HG03060 (cell line): ENCODE results near the gene HSF2.

Experiments
- ATAC-seq: cut with Tn5 transposase; IDR thresholded peaks from one replicate; pipeline ENCODE4 v1.9.1; 2021; ENCODE audit warnings: low read depth, moderate number of reproducible peaks; ENCODE audit not compliant: unreplicated experiment

The HSF2 gene

DNA sequence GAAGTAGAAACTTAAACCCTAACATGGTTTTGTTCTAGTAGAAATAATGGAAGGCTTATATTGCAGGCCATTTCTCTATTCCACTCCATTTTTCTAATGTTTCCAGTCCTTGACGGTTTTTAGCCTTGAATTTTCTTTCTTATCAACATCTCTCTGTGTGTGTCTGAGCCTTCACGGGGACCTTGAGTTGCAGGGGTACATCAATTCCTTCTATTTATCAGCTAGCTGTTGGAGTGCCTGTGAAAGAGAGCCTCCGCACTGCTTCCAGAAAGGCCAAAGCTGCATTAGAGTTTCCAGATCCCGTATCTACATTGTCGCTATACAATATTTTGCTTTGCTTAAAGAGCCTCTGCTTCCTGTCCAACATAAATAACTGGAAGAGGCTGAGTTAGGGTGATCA, 5.4 kb upstream of the HSF2 start:
- no peak for ATAC-seq

DNA sequence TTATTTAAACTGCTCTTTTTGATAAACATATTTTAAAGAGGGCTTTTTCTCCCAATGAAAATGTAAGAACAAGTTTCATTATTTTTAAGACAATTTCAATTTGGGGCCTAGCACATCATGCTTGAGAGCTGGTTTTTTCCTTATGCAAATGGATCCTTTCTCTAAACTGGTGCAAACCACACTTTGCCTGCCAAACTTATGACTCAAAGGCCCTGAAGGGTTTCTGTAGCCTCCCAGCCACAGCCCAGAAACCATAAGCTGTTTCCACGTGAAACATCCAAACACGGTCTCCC, 451 bp upstream of the HSF2 start:
- ATAC-seq = no peak

DNA sequence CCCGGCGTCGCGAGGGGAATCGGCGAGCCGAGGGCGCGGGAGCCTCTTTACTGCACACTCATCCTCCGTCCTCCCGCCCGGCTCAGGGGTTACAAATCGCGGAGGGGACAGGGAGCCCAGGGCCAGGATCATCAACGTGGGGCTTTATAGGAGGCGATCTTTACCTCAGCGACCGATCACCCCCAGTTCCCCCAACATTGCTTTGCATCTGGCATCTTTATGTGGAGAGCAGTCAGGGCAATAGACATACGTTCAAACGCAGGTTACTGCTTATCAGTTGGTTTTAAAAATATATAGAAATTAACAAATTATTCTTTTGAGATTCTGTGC, 634 bp downstream of the HSF2 start:
- peak; percentile 2 for ATAC-seq

DNA sequence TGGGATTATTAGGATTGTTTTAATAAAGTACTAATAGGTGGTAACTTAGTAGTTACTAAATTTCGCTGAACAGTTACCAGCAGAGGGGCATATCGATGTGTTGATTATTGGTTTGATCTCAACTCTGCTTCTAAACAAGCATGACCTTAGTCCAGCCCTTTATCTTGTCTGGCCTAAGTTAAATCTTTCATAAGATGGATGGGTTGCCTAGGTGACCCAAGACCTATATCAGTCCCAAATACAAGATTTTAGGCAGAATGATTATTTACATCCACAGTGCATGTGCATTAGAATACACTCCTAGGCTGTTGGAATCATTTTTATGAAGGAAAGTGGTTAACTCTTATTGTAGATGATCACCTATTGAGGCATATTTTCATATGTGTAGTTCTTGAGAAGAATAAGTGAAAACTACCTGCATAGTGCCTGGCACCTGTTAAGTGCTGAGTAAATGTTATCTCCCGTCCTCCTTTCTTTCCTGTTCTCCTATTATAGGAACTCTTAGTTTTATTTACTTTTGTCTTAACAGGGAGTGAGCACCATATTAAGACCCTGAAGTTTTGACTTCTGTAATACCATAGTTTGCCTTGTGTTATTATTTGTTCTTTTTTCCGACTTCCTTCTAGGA, 1.1 kb downstream of the HSF2 start:
- ATAC-seq = no peak

DNA sequence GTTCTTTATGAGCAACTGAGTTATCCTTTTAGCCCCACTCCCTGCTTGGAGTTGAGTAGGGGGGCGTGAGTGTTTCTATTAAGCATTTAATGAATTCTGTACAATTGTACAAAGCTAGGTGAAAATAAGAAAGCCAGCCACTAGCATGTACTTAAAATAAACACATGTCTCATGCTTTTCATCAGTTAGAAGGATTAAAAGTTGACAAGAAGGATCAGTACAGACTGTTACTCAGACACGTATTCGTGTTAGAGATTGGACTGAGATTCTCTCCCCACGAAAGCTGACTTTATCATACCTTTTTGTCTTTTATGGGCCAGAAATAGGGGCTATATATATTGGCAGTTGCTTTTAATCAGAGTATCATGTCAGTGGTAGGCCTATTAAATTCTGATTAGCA, 1.7 kb downstream of the HSF2 start:
- ATAC-seq = no peak

DNA sequence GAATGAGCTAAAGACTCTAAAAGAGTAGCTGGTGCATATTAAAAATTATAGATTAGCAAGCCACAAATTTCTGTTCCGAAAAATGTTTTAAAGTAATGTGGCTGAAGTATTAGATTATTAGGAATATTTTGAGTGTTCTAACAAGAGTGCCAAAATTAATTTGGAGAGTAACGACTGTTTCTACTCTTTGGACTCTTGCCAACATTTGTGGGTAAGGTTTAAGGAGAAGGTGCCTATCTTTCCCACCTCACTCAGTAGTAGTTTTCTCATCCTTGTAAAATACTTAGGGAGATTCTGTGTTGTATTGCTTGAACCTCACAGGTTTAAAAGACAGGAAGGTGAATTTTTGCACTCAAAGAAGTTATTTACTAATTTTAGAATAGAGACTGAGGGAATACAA, 5.0 kb downstream of the HSF2 start:
- no peak for ATAC-seq

DNA sequence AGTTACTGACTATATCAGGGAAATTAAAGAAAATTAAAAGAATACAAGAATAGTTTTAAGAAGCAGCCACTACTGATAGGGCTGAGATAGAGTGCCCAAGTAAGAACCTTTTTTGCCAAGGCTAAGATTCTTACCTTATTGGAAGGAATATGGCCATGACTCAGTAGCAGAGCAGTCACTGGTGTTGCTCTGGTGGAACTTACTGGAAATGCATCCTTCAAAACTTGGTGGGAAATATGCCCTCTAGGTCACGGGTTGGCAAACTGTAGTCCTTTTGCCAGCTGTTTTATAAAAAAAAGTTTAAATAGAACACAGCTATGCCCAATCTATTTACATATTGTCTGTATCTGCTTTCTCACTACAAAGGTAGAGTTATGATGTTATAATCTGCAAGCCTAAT, 6.0 kb downstream of the HSF2 start:
- no peak for ATAC-seq

DNA sequence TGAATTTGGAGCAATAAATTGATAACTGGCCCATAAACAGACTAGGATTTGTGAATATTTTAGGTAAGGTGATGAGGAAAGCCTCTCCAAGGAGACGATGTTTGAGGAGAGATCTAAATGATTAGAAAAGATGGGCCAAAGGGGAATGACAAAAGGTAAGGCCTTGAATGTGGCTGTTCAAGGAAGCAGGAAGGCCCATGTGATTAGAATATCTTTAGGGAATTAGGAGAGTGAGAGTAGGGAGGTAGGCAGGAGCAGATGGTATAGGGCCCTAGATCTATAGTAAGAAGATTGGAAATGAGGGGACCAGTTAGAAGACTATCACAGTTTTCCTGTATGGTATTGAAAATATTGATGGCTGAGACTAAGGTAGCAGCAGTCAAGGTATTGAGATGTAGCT, 6.7 kb downstream of the HSF2 start:
- ATAC-seq = no peak

DNA sequence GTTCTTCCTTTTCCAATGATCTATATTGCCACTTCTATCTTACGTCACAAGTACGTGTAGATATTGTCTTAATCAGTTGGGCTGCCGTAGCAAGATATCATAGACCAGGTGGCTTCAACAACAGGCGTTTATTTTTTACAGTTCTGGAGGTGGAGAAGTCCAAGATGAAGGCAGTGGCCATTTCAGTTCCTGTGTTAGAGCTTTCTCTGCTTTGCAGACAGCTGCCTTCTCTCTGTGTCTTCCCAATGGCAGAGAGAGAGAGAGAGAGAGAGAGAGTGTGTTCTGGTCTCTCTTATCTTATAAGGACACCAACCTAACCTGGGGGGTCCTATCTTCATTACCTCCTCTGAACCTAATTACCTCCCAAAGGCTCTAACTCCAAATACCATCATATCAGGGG, 8.3 kb downstream of the HSF2 start:
- no peak for ATAC-seq

DNA sequence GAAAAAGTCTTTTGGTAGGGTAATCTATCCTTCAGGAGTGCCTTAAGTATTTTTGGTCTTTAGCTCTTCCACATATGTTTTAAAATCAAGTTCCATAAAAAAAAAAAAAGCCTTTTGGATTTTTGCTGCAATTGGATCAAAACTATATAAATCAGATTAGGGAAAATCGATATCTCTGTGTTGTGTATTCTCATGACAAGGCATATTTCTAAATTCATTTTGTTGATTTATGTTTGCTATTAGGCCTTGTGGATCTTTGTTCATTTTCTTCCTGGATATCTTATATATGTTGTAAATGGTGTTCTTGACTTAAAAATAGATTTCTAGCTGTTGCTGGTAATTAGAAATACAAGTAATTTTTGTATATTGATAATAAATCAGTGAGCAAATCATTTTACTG, 8.8 kb downstream of the HSF2 start:
- ATAC-seq = no peak

DNA sequence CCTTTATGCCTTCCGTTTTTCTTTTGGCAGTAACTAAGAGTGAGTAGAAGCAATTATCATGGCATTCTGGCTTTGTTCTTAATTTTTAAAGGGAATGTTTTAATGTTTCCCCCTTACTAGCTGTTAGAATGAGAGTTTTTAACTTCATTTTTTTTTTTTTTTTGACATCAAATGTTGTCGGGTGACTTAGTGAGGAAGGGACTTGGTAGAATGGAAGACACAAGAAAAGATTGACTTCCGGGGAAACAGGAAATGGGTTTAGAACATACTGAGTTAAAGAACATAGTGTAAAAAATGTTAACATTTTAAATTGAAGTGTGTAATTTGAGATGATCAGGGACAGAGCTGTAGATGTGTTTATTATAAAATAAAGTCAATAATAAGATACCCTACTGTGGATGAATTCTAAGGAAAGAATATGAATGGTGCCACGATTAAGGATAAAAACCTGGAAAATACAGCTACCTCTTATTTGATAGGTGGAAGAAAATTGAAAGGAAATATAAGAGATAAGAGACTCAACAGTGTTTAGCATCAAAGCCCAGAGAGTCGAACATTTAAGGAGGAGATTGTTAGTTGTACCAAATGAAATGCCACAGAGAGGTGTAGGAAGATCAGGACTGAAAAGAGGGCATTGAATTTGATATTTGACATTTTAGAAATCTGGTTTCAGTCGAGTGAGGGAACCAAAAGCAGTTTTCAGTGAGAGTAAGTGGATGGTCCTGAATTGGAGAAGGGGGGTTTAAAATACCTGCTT, 9.4 kb downstream of the HSF2 start:
- no peak for ATAC-seq

DNA sequence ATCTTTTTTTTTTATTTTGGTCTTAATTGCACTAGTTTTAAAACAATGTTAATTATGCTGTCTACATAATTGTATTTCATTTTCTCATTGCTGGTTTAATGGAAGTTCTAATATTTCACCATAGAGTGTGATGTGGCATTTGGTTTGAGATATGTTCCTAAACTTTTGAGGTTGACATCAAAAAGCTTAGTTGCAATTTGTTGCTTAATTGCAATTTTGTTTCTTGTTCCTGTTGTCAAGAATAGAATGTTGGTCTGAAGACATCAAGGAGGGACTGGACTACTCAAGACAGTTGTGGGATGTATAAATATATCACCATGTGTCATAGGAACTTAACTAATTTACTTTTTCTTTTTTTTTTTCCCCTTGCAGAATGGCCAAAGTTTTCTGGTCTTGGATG, 12.5 kb downstream of the HSF2 start:
- ATAC-seq = no peak

DNA sequence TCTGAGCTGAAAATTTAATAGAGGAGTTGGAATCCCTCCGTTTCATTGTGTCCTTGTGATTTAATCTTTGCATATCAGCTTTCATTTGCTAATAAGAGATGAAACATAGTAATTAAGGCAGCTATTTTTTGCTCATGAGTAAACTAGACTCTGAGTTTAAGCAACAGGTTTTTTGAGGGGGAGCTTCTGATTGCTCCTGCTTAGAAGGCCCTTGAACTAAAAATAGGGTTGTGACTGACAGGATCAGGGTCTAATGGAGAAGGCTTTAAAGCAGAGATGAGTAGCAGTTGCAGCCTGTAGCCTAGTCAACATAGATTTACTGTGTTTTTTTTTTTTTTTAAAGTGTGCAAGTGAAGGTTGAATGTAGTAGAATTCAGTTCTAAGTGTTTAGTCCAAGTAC, 17.4 kb downstream of the HSF2 start:
- ATAC-seq = no peak

DNA sequence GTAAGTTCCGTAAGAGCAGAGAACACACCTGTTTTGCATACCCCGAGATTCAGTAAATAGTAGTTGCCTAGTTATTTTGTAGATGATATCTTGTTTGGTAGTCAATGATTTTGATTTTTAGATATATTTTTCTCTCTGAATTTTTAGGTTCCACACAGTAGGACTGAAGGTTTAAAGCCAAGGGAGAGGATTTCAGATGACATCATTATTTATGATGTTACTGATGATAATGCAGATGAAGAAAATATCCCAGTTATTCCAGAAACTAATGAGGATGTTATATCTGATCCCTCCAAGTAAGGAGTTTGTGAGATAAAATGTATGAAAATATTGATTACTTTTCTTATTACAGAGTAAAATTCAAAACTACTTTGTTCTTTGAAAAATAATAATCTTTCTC, 22.6 kb downstream of the HSF2 start:
- ATAC-seq = no peak

DNA sequence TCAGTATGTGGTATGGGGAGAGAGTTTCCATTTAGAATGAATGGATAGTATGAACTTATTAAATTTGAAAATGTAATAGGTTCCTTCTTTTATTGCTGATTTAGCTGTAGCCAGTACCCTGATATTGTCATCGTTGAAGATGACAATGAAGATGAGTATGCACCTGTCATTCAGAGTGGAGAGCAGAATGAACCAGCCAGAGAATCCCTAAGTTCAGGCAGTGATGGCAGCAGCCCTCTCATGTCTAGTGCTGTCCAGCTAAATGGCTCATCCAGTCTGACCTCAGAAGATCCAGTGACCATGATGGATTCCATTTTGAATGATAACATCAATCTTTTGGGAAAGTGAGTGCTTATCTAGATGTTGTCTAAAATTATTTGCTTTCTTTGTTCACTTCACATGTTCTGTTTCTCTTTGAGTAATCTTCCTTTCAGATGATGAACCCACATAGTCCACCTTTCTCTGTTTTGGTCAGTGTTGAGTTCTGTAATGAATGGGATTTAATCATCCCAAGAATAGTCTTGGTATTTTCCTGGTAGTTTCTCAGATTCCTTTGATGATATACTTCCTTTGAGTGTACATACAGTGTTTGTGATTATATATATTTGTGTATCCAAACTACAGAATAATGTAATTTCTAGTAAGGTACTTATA, 23.3 kb downstream of the HSF2 start:
- no peak for ATAC-seq

DNA sequence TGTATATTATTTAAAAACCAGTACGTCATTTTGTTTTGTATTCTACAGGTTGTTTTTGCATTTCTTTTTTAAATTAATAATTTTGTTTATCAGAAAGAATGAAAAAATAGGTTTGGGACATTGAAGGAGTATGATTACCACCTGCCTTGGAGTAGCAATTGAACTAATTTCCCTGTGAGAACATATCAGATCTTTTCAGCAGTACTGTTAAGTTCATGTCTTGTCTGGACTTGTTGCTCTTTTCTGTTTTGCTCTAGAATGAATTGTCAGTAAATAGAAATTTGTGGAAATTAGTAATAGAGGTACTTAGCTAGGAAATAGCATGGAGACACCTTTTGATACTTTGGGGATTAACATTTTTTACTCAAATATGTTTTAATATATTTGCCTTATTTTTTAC, 24.3 kb downstream of the HSF2 start:
- no peak for ATAC-seq

DNA sequence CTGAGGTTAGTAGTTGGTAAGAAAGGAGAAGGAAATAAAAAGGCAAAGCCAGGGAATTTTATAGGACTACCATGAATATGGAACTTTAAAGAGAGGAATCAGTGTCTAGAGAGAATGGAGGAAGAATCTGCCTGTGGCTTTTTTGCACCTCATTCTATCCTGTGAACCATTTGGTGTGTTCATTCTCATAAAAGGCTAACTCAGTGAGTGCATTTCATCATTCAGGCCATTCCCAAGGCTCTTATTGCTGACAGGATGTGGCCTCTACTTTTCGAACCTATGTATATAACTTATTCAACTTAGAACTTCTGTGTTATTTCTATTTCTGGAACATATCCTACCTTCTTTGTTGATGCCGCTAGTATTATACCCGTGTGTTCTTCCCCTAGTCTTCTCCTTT, 27.1 kb downstream of the HSF2 start:
- ATAC-seq = no peak

DNA sequence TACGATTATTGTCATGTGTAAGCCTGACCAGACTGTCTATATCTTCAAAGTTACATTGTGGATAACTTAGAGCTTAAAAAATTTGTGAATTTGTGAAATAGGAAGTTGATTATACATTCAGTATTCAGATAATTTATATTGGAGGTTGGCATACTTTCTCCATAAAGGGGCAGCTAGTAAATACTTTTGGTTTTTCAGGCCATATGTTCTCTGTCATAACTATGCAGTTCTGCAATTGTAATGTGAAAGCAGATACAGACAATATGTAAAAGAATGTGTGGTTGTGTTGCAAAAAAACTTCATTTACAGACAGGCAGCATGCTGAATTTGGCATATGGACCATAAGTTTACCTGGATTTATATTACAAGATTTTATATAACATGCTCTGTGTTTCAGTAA, 29.3 kb downstream of the HSF2 start:
- ATAC-seq = no peak

DNA sequence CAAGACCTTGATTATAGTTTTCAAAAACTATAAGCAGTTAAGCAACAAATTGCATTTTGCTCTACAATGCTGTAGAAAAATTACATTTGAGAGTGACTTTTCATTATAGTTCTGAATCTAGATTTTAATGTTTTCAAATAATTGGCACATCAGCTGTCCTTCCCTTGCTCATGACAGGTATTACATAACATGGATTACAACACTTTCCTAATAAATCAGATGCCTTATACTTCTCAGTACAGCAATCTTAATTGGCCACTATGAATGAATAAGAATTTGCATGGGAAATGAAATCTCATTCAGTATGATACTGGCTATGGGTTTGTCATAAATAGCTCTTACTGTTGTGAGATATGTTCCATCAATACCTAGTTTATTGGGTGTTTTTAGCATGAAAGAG, 29.9 kb downstream of the HSF2 start:
- no peak for ATAC-seq

DNA sequence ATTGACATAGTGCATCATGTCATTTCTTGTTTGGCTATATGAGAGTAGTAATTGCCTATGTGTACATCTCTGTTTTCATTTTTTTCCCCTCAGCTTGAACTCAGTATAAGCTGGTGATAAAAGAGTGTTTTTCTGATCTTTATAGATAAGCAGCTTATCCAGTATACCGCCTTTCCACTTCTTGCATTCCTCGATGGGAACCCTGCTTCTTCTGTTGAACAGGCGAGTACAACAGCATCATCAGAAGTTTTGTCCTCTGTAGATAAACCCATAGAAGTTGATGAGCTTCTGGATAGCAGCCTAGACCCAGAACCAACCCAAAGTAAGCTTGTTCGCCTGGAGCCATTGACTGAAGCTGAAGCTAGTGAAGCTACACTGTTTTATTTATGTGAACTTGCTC, 32.3 kb downstream of the HSF2 start:
- no peak for ATAC-seq

DNA sequence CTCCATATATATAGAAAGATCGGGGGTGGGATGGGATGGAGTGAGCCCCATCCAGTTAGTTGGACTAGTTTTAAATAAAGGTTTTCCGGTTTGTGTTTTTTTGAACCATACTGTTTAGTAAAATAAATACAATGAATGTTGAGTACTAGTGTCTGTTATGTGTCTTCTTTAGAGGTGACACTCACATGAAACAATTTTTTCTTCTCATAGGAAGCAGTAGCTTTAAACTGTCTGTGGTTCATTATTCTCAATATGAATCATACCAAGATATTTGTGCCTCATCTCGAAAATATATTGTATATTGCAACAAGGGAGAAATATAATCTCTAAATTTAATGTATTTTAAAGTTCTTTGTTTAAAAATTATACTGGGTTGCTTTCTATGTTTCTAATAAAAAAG, 33.4 kb downstream of the HSF2 start:
- no peak for ATAC-seq

DNA sequence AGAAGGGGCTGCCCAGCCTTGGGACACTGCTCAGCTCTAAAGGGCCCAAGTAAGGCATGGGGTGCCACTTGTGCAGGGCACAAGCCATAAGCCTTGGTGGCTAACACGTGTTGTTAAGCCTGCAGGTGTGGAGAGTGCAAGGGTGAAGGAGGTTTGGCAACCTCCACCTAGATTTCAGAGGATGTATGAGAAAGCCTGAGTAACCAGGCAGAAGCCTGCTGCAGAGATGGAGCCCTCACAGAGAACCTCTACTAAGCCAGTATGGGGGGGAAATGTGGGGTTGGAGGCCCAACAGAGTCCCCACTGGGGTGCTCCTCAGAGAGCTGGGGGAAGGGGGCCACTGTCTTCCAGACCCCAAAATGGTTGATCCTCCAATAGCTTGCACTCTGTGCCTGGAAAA, 39.5 kb downstream of the HSF2 start:
- ATAC-seq = no peak
